Neuronal stem cell (in vitro differentiated cells): Measurements from ENCODE around the gene SMS.

Source experiments
- DNase-seq: peaks from one replicate; pipeline ENCODE4 v3.0.0-alpha.2; 2013; ENCODE audit warnings: low spot score
- H2AFZ ChIP-seq: one replicate; pipeline ENCODE4 v1.6.1; 2013; ENCODE audit warnings: mild to moderate bottlenecking, low read length, inconsistent platforms
- H2AK5ac ChIP-seq: 2 replicates; pipeline ENCODE4 v1.6.1; 2013; ENCODE audit warnings: low read depth, mild to moderate bottlenecking, inconsistent platforms, low read length, moderate library complexity, mixed read lengths
- H2BK120ac ChIP-seq: 2 replicates; pipeline ENCODE4 v1.6.1; 2013; ENCODE audit warnings: low read depth, mild to moderate bottlenecking, inconsistent platforms, low read length, moderate library complexity, mixed read lengths
- H2BK12ac ChIP-seq: one replicate; pipeline ENCODE4 v1.6.1; 2013; ENCODE audit warnings: low read length, inconsistent platforms
- H2BK15ac ChIP-seq: 2 replicates; pipeline ENCODE4 v1.6.1; 2013; ENCODE audit warnings: mild to moderate bottlenecking, low read length, inconsistent platforms, mixed read lengths
- H2BK5ac ChIP-seq: one replicate; pipeline ENCODE4 v1.6.1; 2013; ENCODE audit warnings: inconsistent platforms, mild to moderate bottlenecking, low read length, moderate library complexity
- H3K14ac ChIP-seq: one replicate; pipeline ENCODE4 v1.6.1; 2013; ENCODE audit warnings: low read length, inconsistent platforms
- H3K18ac ChIP-seq: 2 replicates; pipeline ENCODE4 v1.6.1; 2013; ENCODE audit warnings: low read length, inconsistent platforms
- H3K23ac ChIP-seq: 2 replicates; pipeline ENCODE4 v1.6.1; 2013; ENCODE audit warnings: low read depth, mild to moderate bottlenecking, mixed read lengths, low read length, inconsistent platforms; ENCODE audit not compliant: poor library complexity
- H3K27ac ChIP-seq: replicated peaks from 3 replicates; pipeline ENCODE4 v1.5.1; 2013; ENCODE audit warnings: low read length, inconsistent platforms
- H3K27me3 ChIP-seq, 3 experiments: 2 replicates each; pipeline ENCODE4 v1.6.1; 2013; ENCODE audit warnings: low read length in 3 of 3, mild to moderate bottlenecking in 2 of 3, inconsistent platforms in 1 of 3, low read depth in 1 of 3, mixed read lengths in 1 of 3, moderate library complexity in 1 of 3; ENCODE audit not compliant: control insufficient read depth in 3 of 3, insufficient read depth in 3 of 3
- H3K36me3 ChIP-seq, 2 donors: replicated peaks in 1 of 2; 2 replicates each; pipeline ENCODE4 v1.6.1; 2013; ENCODE audit warnings: low read length in 2 of 2; ENCODE audit not compliant: control insufficient read depth in 2 of 2, insufficient read depth in 2 of 2
- H3K4ac ChIP-seq: 2 replicates; pipeline ENCODE4 v1.6.1; 2013; ENCODE audit warnings: inconsistent platforms, mild to moderate bottlenecking, low read length, moderate library complexity
- H3K4me1 ChIP-seq, 2 donors: 1 replicate in 1 of 2; 2 replicates in 1 of 2; pipeline ENCODE4 v1.6.1; 2013; ENCODE audit warnings: low read length in 2 of 2, low read depth in 1 of 2; ENCODE audit not compliant: control insufficient read depth in 2 of 2, insufficient read depth in 1 of 2
- H3K4me2 ChIP-seq: one replicate; pipeline ENCODE4 v1.6.1; 2013; ENCODE audit warnings: mild to moderate bottlenecking, low read length, inconsistent platforms; ENCODE audit not compliant: insufficient read depth, poor library complexity, severe bottlenecking
- H3K4me3 ChIP-seq, 2 donors: 2 replicates each; pipeline ENCODE4 v1.5.1; 2013; ENCODE audit warnings: low read length in 2 of 2, mild to moderate bottlenecking in 2 of 2, inconsistent platforms in 1 of 2, moderate library complexity in 1 of 2
- H3K79me1 ChIP-seq: one replicate; pipeline ENCODE4 v1.6.1; 2013; ENCODE audit warnings: low read depth, mild to moderate bottlenecking, inconsistent platforms, low read length, moderate library complexity
- H3K9ac ChIP-seq: one replicate; pipeline ENCODE4 v1.6.1; 2013; ENCODE audit warnings: mild to moderate bottlenecking, low read depth, low read length, inconsistent platforms; ENCODE audit not compliant: poor library complexity
- H3K9me3 ChIP-seq, 2 donors: replicated peaks in 1 of 2; 2 replicates each; pipeline versions ENCODE3 to v1.6.1; 2013; ENCODE audit warnings: low read length in 2 of 2, mild to moderate bottlenecking in 2 of 2, inconsistent platforms in 1 of 2, low read depth in 1 of 2, mixed read lengths in 1 of 2, moderate library complexity in 1 of 2; ENCODE audit not compliant: control insufficient read depth in 2 of 2, insufficient read depth in 1 of 2
- H4K8ac ChIP-seq: one replicate; pipeline ENCODE4 v1.6.1; 2013; ENCODE audit warnings: low read depth, mild to moderate bottlenecking, inconsistent platforms, low read length, moderate library complexity
- H4K91ac ChIP-seq: one replicate; pipeline ENCODE4 v1.6.1; 2013; ENCODE audit warnings: low read length, low read depth, mild to moderate bottlenecking, inconsistent platforms; ENCODE audit not compliant: poor library complexity
- WGBS, 2 donors: extraction: QIAGEN DNeasy Blood & Tissue Kit; methylation state at CpG; one replicate each; pipeline ENCODE4 v1.1.7; 2013; ENCODE audit warnings: missing lambda C conversion rate in 2 of 2, mixed read lengths in 1 of 2; ENCODE audit not compliant: insufficient read length in 2 of 2, insufficient replicate concordance in 1 of 2; ENCODE audit errors: extremely low coverage in 2 of 2; 5-methylcytosine and 5-hydroxymethylcytosine counted together

SMS gene

GRCh38 chrX:22041907-22042530 is 101.5 kb downstream of the SMS start:
- H4K8ac ChIP-seq = no peak overlapping the region
- H3K23ac ChIP-seq = no peak overlapping the region
- no peak overlapping the region for H2BK5ac ChIP-seq
- no peak overlapping the region for H3K18ac ChIP-seq
- H3K4me1 ChIP-seq = no peaks in the 10 kb centered on the region
- no peaks in the 10 kb centered on the region for H3K36me3 ChIP-seq
- no peaks in the 10 kb centered on the region for H3K79me1 ChIP-seq
- no peak overlapping the region for H3K4ac ChIP-seq
- H2BK12ac ChIP-seq = no peak overlapping the region
- DNase-seq = no peak
- no peak overlapping the region for H3K4me3 ChIP-seq
- H3K27ac ChIP-seq = no peak overlapping the region
- H2AFZ ChIP-seq = no peak overlapping the region
- H3K9me3 ChIP-seq = no peaks in the 10 kb centered on the region
- no peak overlapping the region for H3K9ac ChIP-seq
- H3K4me2 ChIP-seq = no peak overlapping the region
- no CpG with 5 or more reads among the region's 11 CpGs for WGBS, 2 donors
- H2AK5ac ChIP-seq = no peak overlapping the region
- no peak overlapping the region for H4K91ac ChIP-seq
- H3K27me3 ChIP-seq = peaks cover 0 to 3% (median 0%) of the 10 kb centered on the region in 3 experiments
- H2BK15ac ChIP-seq = no peak overlapping the region
- no peak overlapping the region for H2BK120ac ChIP-seq
- H3K14ac ChIP-seq = no peak overlapping the region

DNA sequence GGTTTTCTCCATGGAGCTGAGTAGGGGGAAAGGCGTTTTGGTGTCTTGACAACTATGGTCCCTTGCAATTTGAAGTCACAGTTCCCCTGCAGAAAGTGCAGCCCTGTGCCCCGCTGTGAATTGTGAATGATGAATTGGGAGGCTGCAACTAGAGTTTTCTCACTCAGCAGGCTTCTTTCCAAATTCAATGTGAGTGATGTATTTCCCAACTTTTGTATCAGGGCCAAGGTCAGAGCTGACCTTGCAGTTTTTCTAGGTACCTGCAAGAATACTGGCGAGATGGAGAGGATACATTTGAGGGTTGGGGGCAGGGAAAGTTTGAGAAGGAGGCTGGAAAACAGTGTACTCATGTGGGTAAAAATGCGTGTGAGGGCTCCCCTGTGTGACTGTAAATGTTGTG is 103.4 kb downstream of the SMS start:
- H3K36me3 ChIP-seq = no peaks in the 10 kb centered on the region
- H2BK120ac ChIP-seq = no peak overlapping the region
- H4K91ac ChIP-seq = no peak overlapping the region
- no peak overlapping the region for H3K4ac ChIP-seq
- no peaks in the 10 kb centered on the region for H3K27me3 ChIP-seq
- no peak overlapping the region for H3K4me2 ChIP-seq
- no peak overlapping the region for H2BK15ac ChIP-seq
- no peak overlapping the region for H2AK5ac ChIP-seq
- no CpG with 5 or more reads among the region's 4 CpGs for WGBS, 2 donors
- no peak overlapping the region for H3K4me3 ChIP-seq
- H2BK12ac ChIP-seq = no peak overlapping the region
- H3K23ac ChIP-seq = no peak overlapping the region
- no peaks in the 10 kb centered on the region for H3K4me1 ChIP-seq
- no peak overlapping the region for H4K8ac ChIP-seq
- no peak overlapping the region for H3K9ac ChIP-seq
- H3K18ac ChIP-seq = no peak overlapping the region
- peak overlapping the region; percentile 35 for H2AFZ ChIP-seq
- H3K14ac ChIP-seq = no peak overlapping the region
- H3K9me3 ChIP-seq = no peaks in the 10 kb centered on the region
- H2BK5ac ChIP-seq = no peak overlapping the region
- no peak for DNase-seq
- H3K27ac ChIP-seq = no peak overlapping the region
- H3K79me1 ChIP-seq = no peaks in the 10 kb centered on the region
